Fibroblast of skin of left biceps (primary cell): Measurements from ENCODE around the gene FNBP1.

Experiments used
- DNase-seq, 2 experiments: peaks; one replicate each; pipeline ENCODE4 v3.0.0-alpha.2; 2013; ENCODE audit warnings: low read depth in 2 of 2

The FNBP1 gene

DNA sequence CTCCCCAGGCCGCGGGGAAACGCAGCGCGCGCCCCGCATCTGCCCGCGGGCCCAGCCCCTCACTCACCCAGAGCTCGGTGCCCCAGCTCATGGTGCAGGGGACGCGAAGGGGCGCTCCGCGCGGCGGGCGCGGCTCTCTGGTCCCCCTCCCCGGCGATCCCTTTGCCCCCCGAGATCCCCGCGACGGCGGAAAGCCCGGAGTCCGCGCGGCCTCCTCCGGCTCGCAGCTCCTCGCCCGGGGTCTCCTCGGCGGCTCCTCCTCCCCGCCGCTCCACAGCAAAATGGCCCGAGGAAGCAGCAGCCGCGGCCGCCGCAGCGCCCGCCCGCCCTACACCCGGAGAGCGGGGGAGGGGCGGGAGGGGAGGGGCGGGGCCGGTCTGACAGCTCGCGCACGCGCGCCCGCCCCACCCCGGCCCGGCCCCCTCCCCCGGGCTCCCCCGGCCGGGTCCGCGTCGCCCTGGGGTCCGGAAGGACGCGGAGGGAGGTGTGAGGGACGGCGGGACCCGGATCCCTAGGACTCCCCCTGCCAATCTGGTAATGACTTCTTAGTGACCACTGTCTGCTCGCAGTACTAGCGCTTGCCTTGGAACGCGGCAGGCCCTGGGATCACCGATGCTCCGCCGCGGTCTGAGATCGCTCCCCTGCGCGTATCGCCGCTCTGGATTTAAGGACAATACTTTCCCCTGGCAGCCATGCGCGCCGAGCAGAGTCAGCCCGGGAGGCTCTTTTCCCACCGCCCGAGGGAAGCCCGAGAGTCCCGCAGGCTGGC is at the start of gene FNBP1:
FNBP1 (minus strand) TSS at position 305 of the 769 bp plus-strand sequence; CDS start at position 91, 214 bp downstream.
- peak in 1 of 2 experiments; percentile 42 for DNase-seq

DNA sequence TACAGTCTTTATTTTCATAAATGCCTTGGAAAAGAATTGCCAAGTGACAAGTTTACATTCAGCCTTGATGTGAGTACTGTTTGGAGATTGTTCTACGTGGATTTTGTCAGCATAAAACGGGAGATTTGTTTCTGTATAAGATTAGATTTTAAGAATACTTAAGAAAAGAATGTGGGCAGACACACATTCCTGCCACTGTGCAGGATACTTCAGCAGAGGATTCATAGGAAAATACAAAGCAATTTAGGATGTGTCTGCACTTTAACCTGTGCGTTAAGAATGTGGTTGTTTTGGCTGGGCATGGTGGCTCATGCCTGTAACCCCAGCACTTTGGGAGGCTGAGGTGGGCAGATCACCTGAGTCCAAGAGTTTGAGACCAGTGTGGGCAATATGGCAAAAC is 47.9 kb upstream of the FNBP1 start:
- DNase-seq, result no peak

DNA sequence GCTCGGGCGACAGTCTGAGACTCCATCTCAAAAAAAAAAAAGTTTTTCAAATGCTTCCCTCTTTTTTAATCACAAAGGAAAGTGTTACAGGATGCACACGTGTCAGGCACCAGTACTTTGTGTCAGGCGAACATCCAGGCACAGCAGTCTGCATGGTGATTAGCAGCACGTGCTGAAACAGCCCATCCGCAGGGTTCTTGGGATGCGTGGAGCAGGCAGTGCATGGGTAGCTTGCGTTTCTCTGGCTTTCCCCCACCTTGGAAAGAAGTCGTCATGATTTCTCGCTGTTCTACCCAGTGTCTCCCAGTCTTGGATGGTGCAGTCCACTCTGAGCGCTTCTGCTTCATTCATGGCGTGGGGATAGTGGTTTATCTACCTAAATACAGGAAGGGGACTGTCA is 46.2 kb upstream of the FNBP1 start:
- DNase-seq, result no peak

DNA sequence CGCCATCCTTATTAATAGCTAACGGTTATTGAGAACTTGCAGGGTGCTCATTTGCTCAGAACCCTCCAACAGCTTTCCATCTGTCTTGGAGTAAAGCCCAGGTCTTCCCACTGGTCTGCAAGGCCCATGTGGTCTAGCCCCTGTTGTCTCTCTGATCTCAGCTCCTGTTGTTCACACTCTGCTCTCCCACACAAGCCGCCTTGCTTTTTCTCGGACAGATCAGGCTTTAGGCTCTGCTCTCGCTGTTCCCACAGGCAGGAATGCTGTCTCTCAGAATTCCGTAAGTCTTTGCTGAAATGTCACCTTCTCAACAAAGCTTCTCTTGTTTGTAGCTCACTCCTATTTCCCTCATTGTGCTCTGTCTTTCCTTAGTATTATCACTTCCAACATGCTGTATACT is 45.1 kb upstream of the FNBP1 start:
- no peak for DNase-seq

DNA sequence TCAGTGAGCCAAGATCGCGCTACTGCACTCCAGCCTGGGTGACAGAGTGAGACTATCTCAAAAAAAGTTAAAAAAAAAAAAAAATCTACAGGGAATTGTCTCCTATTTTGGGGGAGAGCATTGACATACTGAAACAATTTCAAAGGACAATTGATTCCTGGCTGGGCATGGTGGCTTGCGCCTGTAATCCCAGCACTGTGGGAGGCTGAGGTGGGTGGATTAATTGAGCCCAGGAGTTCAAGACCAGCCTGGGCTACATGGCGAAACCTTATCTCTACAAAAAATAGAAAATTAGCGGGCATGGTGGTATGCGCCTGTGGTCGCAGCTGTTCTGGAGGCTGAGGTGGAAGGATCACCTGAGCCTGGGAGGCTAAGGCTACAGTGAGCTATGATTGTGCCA is 41.3 kb upstream of the FNBP1 start:
- DNase-seq, result no peak

DNA sequence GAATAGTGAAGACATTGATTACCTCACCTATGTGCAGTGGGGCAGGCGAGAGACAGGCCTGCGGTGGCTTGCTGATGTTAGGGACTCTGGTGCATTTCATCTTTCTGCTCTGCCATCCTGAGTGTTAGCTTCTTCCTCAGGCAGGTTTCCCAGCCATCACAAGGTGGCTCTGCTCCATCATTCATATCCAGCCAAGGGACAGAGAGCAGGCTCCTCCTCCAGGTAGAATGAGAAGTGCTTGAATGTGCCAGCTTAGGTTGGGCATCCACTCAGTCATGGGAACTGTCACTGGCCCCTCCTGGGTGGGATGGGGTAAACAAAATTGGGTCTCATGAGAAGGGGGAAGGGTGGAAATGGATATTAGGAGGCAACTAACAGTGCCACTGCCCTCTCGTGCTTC is 35.6 kb upstream of the FNBP1 start:
- DNase-seq, result no peak

DNA sequence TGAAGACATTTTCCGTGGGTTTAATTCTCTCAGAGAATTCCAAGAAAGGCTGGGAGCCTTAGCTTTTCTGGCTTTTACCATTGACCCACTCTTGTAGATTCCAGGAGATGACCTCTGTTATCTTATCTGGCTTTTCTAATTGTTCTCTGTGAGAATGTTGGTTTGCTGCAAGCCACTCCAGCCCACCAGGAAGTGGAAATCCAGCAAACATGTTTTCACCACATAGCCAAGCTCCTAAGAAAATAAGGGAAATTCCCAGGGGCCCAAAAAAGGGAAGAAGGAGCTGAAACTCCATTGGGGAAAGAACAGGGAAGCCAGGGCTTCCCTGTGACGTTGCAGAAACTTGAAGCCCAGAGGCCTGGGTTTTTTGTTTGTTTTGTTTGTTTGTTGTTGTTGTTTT is 30.4 kb upstream of the FNBP1 start:
- peak in 1 of 2 experiments; percentile 26 for DNase-seq

DNA sequence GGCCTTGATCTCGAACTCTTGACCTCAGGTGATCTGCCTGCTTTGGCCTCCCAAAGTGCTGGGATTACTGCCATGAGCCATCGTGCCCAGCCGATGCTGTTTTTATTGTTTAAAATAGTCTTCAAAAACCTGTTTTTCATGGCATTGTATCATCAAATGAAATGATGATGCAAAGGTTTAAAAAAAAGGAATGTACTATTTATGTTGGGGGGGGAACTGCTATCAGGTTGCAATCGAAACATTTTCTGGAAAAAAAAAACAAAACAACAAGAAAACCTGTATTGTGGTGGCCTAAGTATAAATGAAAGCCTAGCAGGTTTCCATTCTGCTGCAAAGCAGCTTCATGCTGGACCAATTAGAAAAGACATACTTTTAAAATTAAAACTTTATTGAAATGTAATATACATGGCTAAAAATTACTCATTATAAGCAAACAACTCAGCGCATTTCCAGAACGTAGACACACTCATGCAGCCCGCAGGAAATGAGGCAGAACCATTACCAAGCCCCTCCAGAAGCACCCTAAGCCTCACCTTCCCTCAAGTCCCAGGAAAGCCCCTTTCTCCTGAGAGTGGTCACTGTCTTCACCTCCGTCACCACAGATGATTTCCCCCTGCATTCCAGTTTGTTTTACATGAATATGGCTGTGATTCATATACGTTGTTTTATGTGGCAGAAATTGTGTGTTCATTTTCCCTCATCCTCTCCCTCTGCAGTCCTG is 29.7 kb upstream of the FNBP1 start:
- DNase-seq, result peak in 1 of 2 experiments; percentile 15

DNA sequence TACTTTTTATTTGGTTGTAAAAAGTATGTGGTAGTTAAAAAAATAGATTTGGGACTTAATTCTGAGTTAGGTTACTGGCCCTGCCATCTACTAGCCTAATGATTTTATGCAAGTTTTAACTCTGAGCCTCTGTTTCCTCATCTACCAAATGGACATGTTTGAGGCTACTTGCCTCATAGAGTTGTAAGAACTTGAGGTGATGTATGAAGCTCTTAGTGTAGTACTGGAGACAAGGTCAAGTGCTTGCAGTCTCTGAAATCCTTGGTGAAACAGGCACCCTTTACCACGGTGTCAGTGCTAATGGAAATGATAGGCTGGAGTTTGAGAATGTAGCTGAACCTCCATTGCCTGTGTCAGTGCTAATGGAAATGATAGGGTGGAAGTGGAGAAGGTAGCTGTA is 26.1 kb upstream of the FNBP1 start:
- DNase-seq, result no peak

DNA sequence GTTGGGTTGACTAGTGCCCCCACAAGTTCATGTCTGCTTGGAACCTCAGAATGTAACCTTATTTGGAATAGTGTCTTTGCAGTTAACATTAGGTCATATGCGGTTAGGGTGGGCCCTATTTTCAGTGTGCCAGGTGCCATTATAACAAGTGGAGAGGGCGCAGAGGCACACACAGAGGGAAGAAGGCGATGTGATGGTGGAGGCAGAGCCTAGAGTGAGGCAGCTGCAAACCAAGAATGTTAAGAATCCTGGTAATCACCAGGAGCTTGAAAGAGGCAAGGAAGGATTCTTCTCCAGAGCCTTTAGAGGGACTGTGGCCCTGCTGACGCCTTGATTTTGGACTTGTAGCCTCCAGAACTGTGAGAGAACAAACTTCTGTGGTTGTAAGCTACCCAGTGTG is 21.6 kb upstream of the FNBP1 start:
- no peak for DNase-seq

DNA sequence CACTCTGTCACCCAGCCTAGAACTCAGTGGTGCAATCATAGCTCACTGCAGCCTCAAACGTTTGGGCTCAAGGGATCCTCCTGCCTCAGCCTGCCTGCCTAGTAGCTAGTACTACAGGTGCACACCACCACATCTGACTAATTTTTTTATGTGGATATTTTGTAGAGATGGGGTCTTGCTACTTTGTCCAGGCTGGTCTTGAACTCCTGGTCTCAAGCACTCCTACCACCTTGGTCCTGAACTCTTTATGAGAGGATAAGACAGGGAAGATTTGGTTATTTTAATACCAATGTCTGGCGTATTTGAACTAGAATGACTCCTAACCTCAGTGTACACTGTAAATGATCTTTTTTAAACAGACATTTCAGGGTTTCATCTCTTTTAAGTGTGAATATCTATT is 19.8 kb upstream of the FNBP1 start:
- DNase-seq, result no peak

DNA sequence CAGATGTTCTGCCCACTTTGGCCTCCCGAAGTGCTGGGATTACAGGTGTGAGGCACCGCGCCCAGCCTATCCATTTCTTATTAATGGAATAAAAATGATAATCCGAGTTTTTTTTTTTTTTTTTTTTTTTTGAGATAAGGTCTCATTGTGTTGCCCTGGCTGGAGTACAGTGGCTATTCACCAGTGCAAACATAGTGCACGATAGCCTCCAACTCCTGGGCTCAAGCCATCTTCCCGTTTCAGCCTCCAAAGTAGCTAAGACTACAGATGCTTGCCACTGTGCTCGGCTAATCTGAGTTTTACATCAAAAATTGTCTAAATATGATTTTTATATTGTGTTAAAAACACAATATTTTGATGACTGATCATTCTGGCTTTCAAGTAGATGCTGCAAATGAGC is 17.3 kb upstream of the FNBP1 start:
- no peak for DNase-seq

DNA sequence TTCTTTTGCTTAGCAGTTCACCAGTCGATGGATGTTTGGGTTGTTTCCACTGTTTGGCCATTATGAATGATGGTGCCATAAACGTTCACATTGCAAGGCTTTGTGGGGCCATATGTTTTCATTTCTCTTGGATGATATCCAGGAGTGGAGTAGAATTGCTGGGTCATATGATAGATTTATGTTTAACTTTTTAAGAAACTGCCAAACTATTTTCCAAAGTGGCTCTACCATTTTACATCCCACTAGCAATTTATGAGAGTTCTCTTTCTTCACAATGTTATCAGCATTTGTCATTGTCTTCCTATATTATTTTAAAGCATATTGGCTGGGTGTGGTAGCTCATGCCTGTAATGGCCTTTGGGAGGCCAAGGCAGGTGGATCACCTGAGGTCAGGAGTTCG is 15.9 kb upstream of the FNBP1 start:
- no peak for DNase-seq

DNA sequence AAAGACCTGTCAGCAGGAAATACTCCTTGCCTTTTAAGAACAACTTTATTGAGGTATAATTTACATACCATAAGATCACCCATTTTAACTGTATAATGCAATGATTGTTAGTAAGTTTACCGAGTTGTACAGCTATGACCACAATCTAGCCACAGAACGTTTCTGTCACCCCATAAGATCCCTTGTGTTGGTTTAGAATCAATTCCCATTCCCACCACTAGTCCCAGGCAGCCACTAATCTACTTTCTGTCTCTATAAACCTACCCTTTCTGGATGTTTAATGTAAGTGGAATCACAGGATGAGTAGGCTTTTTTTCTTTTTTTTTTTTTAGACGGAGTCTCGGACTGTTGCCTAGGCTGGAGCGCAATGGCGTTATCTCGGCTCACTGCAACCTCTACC is 15.2 kb upstream of the FNBP1 start:
- no peak for DNase-seq

DNA sequence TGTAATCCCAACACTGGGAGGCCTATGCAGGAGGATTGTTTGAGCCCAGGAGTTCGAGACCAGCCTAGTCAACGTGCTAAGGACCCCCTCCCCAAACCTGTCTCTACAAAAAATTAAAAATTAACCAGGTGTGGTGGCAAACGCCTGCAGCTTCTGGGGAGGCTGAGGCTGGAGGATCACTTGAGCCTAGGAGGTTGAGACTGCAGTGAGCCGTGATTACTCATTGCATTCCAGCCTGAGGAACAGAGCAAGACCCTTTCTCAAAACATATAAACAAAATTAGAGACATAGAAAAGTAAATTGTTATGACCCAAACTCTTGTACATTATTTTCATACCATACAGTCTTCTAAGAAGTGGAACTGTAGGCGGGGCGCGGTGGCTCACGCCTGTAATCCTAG is 11.8 kb upstream of the FNBP1 start:
- no peak for DNase-seq

DNA sequence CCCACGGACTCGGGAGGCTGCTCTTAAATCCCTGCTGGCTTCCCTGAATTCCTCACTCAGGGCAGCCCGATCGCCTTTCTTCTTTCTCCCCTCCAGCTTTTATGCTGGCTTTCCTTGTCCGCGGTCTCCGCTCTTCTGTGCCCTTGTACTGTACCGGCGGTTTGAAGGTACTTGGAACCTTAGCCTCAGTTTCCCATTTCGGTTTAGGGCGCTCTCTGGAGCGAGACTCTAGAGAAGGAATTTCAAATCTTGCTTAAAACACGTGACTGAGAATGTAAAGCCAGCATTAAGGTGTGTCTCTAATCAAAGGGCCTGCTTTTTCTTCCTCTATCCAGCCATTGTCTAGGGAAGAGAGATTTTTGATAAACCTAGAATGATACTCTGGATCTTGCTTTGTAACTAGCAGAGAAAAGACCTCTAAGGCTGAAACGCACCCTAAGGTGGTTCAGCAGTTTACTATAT is 11.4 kb upstream of the FNBP1 start:
- no peak for DNase-seq

DNA sequence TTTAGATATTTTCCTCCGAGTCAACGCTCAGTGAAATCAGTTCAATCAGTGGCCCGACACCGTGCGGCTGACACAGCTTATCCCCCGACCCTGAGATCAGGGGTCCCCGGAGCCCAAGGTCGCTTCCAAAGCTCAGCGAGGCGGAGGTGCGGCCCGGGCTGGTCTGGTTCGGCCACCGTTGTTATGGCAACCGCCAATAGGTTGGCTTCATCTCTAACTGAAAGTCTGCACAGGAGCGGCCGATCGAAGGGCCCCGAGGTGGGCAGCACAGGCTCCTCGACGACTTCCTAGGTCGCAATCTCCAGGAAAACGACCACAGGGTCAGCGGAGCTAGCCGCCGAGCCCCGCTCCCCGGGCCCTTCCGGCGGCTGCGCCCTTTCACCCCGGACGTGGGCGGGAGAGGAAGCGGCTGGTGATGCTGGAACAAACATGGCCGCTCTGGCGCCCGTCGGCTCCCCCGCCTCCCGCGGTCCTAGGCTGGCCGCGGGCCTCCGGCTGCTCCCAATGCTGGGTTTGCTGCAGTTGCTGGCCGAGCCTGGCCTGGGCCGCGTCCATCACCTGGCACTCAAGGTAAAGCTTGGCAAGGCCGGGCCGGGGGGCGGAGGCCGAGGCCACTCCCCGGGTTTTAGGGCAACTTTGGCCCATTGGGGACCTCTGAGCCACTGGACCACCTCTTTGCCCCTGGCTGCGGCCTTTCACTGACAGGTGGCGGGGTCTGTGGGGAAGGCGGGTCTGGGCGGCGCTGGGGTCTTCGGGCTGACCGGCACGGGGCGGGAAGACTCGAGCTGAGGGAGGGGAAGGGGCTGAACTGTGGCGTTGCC is 10.7 kb upstream of the FNBP1 start, which contains the start of gene GPR107:
GPR107 (plus strand) TSS at position 403 of the 821 bp plus-strand sequence; CDS start at position 430, 27 bp downstream.
- no peak for DNase-seq

DNA sequence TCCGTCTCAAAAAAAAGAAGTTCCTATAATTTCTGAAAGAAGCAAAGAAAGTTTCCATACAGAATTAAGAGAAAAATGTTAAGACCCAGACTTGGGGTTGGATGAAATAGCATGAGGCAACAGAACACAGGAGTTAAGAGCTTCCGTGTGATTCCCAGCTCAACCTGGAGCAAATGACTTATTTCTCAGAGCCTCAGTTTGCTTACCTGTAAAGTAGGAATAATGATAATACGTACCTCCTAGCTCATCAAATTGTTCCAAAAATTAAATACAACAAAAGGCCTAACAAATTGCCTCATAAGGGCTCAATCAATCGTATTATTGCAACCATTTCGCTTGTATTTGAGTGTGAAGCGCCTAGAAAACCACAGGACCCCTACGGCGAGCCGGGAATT is 10.1 kb upstream of the FNBP1 start:
- no peak for DNase-seq

DNA sequence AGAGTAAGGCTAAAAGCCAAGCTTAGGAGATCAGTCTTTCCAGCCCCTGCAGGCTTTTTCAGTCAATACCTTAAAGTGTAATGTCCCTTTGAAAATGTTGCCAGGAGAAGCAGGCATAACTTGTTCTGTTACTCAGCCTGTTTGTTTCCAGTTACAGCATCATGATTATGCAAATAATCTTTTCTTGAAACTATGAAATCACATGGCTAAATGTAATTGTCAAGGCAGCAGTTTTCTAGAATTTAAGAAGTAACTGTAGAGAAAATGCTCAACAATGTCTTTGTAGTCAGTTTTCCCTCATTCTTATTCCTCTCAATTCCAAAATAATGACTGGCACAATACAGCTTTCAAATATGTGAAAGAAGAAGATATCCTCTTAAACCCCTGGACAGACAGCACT is 8.9 kb upstream of the FNBP1 start:
- no peak for DNase-seq

DNA sequence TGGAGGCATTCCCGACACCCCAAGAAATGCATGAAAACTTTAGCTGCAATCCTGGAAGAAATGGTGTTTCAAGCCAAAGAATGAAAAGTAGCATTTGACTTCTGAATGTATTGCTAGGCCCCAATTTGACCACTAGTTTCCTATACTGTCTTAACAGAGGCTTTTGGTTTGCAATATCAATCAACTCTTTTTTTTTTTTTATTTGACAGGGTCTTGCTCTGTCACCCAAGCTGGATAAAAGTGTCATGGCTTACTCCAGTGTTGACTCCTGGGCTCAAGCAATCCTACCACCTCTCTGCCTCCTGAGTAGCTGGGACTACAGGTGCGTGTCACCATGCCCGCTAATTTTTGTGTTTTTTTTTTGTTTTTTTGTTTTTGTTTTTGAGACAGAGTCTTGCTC is 7.5 kb upstream of the FNBP1 start:
- DNase-seq, result no peak

DNA sequence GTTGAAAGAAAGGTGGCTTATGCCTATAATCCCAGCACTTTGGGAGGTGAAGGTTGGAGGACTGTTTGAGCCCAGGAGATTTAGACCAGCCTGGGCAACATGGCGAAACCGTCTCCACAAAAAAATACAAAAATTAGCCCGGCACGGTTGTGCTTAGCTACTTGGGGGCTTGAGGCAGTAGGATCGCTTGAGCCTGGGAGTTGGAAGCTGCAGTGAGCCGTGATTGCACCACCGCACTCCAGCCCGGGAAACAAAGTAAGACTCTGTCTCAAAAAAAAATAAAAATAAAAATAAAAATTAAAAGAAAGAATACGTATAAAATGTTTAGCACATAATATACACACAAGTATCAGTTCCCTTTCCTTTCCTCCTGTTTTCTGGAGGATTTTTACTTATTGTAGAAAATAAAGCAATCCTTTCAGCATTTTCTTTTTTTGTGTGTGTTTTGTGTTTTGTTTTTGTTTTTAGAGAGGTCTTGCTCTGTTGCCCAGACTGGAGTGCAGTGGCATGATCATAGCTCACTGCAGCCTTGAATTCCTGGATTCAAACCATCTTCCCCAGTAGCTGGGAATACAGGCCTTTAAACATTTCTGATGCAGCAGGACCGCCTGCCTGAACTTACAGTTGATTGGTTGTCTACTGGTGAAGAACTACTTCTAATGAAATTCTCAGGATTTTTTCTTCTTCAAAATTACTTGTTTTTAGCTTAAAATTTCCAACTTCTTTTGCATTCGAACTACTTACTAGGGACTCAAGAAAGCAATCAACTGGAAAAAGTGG is 6.6 kb upstream of the FNBP1 start:
- DNase-seq, result no peak
